HG02678 (cell line): ENCODE measurements around the gene CHMP5.
"Not testable (repeated sequence)": the region's sequence is repeated elsewhere in the genome, so short reads cannot be mapped to it uniquely, and the experiment has no call there.

Experiments used
- ATAC-seq: cut with Tn5 transposase; IDR thresholded peaks from one replicate; pipeline ENCODE4 v1.9.1; 2021; ENCODE audit warnings: mild to moderate bottlenecking, moderate library complexity; ENCODE audit not compliant: unreplicated experiment

Gene CHMP5

DNA sequence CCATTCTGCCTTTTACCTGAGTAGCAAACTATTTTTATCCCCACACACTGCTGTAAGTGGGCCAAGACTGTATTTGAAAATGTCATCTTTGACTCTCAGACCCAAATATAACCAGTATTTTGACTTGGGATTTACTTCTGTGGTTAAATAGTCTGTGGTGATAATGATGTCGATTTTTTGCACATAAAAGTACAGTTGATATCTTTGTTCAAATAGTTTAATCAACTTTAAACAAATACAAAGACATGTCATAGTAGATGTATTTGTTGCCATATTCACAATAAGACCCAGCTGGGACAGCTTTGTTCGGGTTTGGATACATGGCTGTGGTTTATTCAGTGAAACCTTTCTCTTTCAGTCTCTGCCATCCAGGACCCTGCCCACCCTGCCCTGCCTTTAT, 45.9 kb downstream of the CHMP5 start:
- ATAC-seq: no peak

DNA sequence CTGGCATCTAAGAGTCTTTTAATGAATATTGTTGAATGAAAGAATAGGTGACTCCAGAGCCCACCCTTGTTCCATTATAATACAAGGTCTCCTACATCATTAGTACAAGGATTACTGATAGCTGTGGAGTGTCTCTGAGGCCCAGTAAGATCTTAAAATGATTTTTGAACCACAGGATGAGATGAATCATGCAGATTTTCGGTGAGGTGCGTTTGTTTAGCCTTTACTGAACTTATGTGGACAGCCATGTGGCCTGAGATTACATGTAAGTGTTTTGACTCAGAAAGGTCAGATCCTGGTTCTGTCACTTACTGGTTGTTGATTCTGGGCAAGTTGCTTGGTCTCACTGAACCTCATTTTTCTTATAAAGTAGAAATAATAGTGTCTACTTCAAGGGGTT, 47.1 kb downstream of the CHMP5 start:
- no peak for ATAC-seq

DNA sequence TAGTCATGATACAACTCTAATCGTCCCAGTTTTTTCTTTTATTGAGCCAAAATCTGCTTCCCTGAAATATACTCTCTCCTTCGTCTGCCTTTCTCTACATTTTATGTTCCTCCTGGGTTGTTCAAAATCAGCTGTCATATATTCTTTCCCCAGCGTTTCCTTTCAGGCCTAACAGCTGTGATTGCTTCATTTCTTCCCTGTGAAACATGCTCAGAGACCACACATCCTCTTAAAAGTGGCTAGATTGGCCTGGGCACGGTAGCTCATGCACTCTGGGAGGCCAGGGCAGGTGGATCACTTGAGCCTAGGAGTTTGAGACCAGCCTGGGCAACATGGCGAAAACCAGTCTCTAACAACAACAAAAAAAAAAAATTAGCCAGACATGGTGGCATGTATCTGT, 50.5 kb downstream of the CHMP5 start:
- ATAC-seq: no peak

DNA sequence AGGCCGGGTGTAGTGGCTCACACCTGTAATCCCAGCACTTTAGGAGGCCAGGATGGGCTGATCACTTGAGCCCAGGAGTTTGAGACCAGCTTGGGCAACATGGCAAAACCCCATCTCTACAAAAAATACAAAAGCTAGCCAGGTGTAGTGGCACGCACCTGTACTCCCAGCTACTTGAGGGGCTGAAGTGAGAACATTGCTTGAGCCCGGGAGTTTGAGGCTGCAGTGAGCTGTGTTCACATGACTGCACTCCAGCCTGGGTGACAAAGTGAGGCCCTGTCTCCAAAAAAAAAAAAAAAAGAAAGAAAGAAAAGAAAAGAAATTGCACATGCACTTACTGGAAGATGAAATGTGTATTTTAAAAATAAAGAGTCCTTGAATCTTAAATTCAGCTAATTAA, 52.3 kb downstream of the CHMP5 start:
- not testable (repeated sequence) for ATAC-seq

DNA sequence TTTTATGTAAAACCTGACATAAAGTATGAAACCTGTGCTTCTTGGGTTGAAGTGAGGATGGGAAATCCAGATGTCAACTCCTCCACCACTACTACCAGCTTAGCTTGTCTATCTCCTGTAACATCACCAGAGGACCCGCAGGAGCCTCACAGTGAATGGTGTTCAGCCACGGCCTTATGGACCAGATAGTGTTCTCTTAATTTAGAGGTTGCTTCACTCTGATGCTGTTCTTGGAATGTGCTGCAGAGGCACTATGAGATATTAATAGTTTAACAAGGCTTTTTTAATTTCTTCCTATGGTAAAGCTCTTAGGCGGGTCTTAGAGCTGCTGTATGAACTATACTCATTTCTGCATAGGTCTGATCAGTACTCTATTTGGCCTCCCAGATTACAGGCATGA, 53.4 kb downstream of the CHMP5 start:
- ATAC-seq: no peak

DNA sequence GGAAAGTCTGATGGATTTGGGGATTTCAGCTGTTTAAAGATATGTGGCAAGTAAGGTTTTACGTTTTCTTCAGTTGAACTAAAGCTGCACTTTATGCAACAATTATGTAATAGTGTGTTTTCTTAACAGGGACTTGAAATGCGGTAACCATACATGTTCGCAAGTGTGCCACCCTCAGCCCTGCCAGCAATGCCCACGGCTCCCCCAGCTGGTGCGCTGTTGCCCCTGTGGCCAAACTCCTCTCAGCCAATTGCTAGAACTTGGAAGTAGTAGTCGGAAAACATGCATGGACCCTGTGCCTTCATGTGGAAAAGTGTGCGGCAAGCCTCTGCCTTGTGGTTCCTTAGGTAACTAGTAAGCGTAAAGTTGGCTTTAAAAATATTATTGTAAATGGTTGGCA, 53.9 kb downstream of the CHMP5 start:
- ATAC-seq: no peak

DNA sequence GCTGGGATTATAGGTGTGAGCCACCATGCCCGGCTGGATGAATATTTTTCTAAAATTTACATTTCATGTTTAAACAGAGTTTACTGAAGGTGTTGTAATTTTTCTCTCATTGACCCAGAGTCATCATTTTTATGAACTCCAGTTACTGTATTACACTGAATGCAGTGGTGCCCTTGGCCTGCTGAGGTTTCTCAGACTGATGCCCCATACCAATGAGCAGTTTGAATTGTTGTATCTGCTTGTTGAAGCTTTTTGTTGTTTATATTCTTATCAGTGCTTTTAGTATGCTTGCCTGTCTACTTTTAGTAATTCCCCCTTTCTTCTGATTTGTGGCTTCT, 55.4 kb downstream of the CHMP5 start:
- ATAC-seq: no peak

DNA sequence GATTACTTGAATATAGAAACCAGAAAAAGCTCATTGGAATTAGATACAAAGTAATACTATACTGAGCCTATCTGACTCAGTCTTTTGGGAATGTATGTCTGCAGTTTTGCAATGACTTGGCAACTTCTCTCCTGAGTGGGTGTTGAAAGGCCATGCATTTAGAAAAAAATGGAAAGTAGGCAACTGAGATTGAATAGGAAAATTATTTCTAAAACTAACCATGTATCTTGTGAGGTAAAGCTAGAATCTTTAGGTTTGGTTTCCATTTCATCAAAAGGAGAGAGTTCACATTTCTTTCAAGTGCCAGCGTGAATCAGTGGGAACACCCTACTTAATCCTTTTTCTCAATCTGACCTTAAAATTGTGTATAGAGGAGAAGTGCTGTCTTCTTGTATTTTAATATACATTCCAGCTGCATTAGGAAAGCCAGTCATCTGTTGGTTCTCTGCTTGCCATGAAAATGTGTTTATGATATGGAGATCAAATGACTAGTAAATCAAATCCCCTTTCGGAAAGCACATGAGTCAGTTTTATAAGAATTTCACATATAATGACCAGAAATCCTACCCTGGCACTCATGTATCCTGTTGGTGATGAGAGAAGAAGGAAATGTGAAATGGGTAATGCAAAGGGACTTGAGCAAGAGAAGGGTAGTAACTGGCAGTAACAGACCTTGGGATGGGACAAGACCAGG, 55.9 kb downstream of the CHMP5 start:
- ATAC-seq: no peak

DNA sequence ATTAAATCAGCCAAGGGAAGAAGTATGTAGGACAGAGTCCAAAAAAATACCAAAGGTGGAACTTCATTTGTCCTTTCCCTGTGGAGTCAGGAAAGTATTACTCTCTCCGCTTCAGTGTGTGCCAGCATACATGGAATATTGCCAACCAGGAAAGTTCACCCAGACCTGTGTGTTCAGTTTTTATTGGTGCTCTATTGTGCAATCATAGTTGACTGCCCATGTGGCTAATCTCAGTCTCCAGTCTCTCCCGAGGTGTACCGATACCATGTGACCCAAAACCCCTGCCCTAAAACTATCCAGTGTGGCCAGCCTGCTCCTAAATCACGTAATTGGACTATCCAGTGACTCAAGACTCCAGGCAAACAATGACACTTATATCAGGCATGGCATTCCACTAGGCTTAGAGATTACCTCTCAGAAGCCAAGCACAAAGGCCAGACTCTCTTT, 64.3 kb downstream of the CHMP5 start:
- no peak for ATAC-seq

DNA sequence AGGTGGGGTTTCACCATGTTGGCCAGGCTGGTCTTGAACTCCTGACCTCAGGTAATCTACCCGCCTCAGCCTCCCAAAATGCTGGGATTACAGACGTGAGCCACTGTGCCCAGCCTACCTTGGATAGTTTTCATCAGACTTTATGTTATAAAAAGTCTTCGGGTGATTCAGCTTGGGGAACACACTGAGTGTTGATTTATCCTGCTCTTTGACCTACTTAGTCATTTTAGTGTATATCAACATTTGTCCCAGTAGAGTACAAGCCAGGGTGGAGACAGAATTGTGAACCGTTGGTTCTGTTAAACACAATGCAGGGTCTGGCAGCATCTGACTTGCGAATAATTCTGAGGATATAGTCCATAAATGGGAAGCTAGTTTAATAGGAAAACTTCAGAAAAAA, 65.1 kb downstream of the CHMP5 start:
- ATAC-seq: no peak

DNA sequence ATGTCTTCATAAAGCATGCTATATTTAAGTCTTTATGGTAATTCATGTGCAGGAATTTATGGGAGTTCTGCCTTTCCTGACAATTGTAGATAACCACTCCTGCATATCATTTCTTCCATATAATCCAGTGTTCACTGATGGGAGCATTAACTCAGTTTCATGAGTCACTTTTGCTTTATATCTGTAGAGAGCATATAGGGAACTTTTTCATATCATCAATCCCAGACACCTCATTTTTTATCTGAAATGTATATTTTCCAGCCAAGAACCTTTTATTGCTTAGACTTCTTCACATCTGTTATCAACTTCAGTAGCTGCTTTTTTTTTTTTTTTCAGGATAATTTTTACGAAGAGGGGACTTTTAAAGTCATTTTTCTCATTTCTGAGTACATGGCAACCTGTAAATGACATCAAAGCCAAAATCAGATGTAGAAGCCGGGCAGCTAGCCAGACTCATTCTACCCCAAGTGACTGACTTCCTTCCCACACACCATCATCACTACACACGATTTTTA, 66.6 kb downstream of the CHMP5 start:
- no peak for ATAC-seq
